ENCODE data around the gene ITFG2.

GRCh38 chr12:2769866-2770533, 42.5 kb upstream of the ITFG2 start:
- TF ChIP-seq CTCF (IDR thresholded peaks at IDR 0.05) (no peak), POLR2A (IDR thresholded peaks at IDR 0.05) (no peak)
